Suppressor macrophage treated with lipopolysaccharide for 4 hours (primary cell): Measurements from ENCODE around the gene CLCA1.
"Not testable (repeated sequence)": the region's sequence is repeated elsewhere in the genome, so short reads cannot be mapped to it uniquely, and the experiment has no call there.

ENCODE experiments used
- DNase-seq: peaks from one replicate; pipeline ENCODE4 v3.0.0-alpha.2; 2020

The CLCA1 gene

DNA sequence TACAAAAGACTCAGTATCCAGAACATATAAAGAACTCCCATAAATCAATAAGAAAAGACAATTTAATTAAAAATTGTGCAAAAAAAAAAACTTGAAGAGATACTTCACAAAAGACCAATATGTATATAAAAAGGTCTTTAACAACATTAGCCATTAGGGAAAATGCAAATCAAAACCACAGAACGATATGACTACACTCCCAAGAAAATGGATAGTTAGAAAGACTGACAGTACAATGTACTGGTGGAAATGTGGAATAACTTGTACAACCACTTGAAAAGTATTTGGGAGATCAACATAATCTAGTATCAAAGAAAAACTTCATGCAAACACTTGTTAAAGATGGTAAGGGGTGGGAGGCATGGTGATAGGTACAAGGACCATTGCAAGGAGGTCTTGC lies 3.9 kb upstream of the CLCA1 start:
- DNase-seq: no peak

DNA sequence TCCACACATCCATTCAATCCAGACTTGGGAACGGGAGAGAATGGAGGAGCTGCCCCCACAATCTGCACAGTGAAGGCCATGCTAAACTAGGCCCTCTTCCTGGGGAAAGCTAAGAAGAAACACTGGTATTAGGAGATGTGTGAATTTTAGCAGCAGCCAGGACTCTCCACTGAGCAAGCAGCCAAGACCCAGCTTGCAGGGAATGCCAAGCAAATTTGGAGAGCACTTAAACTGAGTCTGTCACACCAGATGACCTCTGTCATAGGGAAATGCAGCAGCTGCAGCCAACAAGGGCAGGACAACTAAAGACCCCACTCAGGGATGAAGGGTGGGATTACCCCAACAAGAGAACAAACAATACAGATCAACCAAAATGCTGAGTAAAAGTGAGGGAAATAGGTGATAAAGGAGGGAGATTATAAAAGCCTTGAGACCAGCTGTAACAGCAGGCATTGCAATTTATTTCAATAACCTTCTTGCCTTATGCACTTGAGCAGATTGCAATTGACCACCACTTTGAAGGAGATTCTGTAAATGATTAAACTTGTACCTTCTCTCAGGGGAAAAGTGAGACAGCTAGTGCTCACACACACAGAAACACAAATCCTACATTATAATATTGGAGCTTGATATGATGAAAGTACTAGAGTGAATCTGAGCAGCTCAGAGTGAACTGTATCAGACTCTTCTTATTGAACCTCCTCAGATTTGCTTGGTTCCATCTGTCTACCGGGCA lies 2.5 kb upstream of the CLCA1 start:
- no peak for DNase-seq

DNA sequence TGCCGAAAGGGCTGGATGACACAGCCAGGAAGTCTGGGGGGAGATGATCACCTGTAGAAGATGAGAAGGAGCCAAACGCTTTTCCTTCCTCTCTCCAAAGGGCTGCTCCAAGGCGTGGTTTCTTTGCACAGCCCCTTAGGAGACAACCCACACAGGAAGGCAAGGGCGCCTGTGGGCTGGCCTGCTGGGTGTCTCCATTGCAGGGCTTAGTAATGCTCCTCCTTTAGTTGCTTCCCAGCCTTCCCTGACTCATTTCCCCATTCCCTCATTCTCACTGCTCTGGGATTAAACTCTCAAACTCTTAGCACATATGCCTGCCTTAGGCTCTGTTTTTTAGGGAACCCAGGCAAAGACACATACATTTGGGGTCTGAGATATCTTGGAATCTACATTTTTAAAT lies 1.7 kb upstream of the CLCA1 start:
- DNase-seq: no peak

DNA sequence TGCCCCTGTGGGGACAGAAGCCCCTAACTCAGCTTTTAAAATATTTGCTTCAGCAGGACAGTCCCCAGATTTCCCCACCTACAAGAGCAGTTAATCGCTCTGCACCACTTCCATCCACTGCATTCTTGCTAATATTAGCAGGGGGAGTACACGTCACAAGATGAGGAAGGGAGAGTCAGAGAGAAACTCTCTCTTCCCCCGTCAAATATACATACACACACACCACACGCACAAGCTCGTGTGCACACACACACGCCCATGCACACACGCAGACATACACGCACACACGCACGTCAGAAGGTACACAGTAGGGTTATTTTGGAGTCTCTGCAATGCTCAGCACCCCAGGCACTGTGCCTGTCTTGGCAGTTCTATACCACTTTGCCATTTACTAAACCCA lies 2.1 kb downstream of the CLCA1 start:
- no peak for DNase-seq

DNA sequence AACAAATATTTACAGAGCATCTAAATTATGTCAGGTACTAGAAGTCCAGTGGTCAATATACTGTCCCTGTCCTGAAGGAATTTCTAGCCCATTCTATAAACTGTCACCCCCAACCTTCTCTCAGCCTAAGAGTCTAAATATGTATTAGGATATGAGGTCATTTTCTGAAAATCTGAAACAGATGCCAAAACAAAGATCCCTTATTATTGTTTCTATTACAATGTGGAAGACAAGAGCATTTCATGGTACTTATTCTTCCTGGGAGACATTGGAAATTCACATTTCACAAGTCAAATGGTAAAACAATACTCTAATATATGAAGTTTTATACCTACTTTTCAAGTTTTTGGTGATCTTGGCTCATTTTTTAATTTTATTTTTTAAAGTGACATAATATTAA lies 2.6 kb downstream of the CLCA1 start:
- no peak for DNase-seq

GRCh38 chr1:86472152-86472551 lies 3.4 kb downstream of the CLCA1 start:
- no peak for DNase-seq

DNA sequence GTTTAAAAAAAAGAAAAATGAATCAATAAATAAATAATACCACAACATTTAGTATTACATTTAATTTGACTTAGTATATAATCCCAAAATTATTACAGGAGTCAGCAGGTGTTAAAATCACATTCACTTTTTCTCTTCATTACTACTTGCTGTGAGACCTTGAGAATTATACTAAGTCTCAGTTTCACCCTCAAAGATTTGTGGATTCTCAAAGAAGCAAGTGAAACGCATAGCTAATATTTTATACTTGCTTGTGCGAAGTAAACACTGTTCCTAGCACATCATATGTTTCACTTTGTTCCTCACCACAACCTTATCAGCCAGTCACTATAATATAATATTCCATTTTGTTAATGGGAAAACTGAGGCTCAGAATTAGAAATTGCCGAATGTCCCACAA lies 4.0 kb downstream of the CLCA1 start:
- no peak for DNase-seq

GRCh38 chr1:86477256-86477655 lies 8.5 kb downstream of the CLCA1 start:
- no peak for DNase-seq

DNA sequence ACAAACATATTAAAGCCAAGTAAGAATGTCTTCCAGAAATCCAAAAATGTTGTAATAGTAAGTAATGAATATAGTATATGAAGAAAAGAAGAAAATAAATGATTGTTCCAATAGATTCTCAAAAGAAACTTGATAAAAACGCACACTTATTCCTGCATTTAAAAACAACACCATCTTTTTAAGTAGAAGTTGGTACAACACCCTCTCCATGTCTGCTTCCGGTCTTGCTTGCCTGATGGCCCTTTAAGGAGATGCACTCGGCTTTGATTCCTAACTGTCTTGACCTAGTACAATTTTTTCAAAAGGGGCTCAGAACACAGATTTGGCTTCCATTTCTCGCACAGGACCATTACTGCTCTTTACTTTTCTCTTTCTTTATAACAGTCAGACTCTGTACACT lies 9.0 kb downstream of the CLCA1 start:
- DNase-seq: no peak

DNA sequence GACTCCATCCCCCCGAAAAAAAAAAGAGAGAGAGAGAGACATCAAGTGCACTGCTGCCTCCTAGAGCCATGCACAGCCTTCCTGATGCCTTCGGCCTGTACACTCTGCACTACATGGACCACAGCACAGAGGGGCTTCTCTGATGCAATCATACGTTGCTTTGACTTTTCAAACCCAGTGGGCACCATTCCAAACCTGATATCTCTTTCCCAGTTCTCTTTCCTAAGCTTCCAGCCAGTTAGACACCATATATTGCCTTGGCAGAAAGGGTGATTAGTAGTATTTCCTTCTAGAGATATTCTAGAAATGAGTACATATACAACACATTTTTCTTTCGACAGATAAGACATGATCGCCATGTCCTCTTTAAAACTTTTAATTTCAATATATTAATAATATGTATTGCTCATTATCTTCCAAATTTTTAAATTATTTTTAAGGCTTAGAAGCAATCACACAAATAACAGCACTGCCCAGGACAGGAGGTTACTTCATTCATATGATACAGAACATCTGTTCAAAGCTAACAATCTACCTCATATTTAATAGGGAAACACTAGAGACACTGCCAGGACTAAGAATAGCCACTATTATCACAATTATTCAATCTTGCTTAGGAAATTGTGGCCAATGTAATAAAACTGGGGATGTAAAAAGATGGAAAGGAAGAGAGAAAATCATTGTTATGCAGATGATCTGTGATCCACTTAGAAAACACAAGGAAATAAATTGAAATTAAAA lies 9.9 kb downstream of the CLCA1 start:
- no peak for DNase-seq

- no peak for DNase-seq
Measured at GRCh38 chr1:86481966-86482365, 13.2 kb downstream of the CLCA1 start.

- DNase-seq: no peak
Measured at GRCh38 chr1:86487131-86487810, 18.5 kb downstream of the CLCA1 start.

- no peak for DNase-seq
Measured at GRCh38 chr1:86487811-86488141, 19.0 kb downstream of the CLCA1 start.

DNA sequence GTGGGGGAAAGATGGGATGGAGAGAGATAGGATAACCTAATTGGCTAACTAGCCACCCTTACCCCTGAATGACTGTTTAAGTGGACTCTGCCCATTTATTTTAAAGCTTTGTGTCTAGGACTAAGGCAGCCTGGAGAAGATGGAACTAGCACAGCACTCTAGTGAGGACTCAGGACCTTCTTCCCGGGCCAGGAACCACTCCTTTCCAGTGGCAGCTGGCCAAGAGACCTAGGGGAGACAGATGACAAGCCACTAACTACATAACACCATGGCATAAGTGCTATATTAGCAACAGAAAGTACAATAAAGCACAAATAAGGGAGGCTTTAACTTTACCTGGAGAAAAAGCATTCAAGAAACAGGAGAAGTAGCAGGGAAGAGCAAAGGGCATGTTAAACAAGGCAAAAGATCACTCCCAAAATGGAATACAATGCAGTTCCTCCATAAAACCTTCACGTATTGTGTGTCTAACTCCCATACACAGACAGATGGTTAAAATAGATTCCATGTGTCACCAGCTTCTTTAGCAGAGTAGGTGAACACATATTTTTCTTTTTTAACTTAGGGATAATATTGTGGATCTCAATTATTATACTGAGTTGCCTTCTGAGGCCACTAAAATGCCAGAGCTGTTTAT lies 20.6 kb downstream of the CLCA1 start:
- DNase-seq: no peak

DNA sequence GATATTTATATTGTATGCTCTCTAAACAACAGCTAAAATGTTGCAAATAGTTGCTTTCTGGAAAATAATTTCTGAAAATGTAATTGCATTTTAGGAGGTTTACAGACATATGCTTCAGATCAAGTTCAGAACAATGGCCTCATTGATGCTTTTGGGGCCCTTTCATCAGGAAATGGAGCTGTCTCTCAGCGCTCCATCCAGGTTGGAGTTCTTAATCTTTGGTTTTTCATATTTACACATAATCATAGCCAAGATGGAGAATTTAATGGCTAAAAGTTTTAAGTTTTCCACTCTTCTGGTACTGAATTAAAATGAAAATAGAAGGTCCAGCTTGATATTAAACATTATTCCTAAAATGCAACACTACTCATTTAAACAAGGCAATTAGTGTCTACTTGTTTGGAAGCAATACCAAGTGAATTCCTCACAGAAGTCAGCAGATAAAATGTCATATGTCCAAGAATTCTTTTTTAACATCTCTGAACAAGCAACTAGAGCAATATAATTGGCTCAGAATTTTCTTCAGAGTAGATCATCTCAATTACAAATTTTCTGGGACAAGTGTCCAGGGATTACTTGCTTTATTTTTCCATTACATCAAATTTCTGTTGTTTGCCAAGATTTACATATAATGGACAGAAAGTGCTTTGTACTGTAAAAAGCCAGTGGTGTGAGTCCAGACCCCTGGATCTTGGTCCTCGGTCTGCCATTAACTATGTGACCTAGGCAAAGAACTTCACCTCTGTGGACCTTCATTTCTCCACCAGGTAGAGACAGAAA lies 22.6 kb downstream of the CLCA1 start:
- no peak for DNase-seq

GRCh38 chr1:86498281-86498680 lies 29.6 kb downstream of the CLCA1 start:
- DNase-seq: no peak

GRCh38 chr1:86499987-86500593 lies 31.4 kb downstream of the CLCA1 start:
- peak; percentile 92 for DNase-seq

DNA sequence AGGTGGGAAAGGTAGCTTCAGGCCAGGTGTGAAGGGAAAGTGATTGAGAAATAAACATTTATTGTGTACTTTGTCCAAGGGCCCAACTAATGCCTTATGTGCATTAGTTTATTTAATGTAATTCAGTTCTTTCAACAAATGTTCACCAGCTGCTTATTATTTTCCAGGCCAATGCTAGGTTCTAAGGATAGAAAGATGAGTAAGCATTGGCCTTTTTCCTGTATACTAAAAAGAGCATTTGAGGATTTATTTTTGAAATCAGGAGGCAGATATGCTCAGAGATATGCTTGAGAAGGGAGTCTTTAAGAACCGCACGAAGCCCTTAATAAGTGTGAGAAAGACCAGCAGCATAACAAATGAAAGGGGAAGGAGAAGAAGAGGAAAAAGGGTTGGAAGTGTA lies 32.0 kb downstream of the CLCA1 start:
- DNase-seq: no peak

DNA sequence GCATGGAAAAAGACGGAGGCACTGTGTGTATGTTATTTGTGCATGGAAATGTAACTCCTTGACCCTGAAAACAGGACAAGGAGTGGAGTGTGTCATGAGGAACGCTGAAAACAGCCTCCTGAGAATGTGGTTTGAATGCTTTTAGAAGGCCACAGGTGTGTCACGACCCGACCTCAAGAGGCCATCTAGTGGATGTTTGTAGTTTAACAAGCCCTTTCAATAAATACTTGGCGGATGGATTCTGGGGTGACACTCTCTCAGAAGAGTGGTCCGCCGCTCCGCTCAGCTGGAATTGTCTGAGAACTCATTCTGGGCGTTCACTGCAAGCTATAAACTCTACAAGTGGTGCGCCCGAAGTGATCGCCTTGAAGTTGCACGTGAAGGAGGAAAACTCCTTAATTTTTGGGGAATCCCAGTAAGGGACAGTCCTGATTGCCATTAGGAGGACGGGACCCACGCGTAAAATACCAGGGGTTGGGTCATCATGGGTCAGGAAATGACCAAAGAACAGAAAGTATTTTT lies 33.5 kb downstream of the CLCA1 start:
- not testable (repeated sequence) for DNase-seq

DNA sequence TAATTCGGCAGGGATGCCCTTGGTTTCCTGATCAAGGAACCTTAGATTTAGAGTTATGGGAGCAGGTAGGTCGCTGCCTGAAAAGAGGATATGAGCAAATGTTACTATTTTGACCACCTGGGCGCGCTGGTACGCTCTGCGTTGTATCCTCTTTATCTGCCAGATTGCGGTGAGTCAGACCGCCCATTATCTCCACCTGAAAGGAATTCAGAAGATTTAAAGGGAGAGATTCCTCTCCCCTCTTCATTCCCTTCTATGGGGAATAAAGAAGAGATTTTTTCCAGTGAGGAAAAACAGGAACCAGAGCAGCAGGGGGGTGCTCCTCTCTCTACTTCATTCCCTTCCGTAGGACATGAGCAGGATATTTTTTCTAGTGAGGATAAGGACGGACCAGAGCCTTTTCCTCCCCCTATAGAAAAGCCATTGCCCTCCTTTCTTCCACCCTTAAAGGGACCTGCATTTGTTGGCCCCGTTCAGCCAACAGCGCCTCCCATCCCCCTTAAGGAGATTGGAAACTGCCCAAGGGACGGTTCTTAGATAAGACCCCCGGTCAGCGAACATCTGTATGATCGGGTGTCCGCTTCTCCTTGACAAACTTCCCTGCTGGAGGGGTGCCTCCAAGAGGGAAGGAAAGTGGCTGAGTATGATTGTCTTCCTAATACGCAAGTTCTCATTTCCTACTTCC lies 34.1 kb downstream of the CLCA1 start:
- no peak for DNase-seq

DNA sequence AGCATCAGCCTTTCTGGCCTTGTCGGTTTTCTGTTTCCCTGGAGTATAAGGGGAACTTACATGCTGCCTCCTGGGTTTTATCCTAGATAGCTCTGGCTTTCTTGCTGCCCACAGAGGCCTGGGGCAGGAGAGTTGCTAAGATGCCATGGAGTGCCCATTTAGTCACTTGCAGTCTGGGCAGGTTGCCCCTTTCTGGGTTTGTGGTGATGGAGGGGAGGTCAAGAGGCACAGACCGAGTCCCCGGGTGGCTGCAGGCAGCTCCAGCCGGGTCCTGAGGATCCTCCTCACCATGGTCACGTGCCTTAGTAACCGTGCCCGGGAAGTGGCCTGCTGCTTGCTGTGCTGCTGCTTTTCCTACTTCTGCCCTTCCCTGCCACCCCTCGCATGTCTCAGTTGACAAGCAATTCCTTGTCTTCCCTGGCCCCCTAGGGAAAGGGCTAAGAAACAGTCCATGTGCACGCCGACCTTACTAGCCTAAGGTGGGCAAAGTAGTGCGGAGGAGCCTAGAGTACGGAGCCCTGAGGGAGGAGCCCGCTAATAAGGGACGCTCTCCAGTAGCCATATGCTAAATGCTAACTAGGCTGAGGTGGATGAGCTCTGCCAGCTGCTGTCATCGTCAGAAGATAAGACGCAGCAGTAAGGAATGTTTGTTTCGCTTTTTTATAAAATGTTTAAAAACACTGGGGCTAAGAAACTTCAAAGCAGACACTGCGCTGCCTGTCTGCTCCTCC lies 34.8 kb downstream of the CLCA1 start:
- no peak for DNase-seq
